Neuronal stem cell (in vitro differentiated cells): ENCODE results near the gene SGSM1.

Source experiments
- DNase-seq: peaks from one replicate; pipeline ENCODE4 v3.0.0-alpha.2; 2013; ENCODE audit warnings: low spot score
- H2AFZ ChIP-seq: one replicate; pipeline ENCODE4 v1.6.1; 2013; ENCODE audit warnings: mild to moderate bottlenecking, low read length, inconsistent platforms
- H2AK5ac ChIP-seq: 2 replicates; pipeline ENCODE4 v1.6.1; 2013; ENCODE audit warnings: low read depth, mild to moderate bottlenecking, inconsistent platforms, low read length, moderate library complexity, mixed read lengths
- H2BK120ac ChIP-seq: 2 replicates; pipeline ENCODE4 v1.6.1; 2013; ENCODE audit warnings: low read depth, mild to moderate bottlenecking, inconsistent platforms, low read length, moderate library complexity, mixed read lengths
- H2BK12ac ChIP-seq: one replicate; pipeline ENCODE4 v1.6.1; 2013; ENCODE audit warnings: low read length, inconsistent platforms
- H2BK15ac ChIP-seq: 2 replicates; pipeline ENCODE4 v1.6.1; 2013; ENCODE audit warnings: mild to moderate bottlenecking, low read length, inconsistent platforms, mixed read lengths
- H2BK5ac ChIP-seq: one replicate; pipeline ENCODE4 v1.6.1; 2013; ENCODE audit warnings: inconsistent platforms, mild to moderate bottlenecking, low read length, moderate library complexity
- H3K14ac ChIP-seq: one replicate; pipeline ENCODE4 v1.6.1; 2013; ENCODE audit warnings: low read length, inconsistent platforms
- H3K18ac ChIP-seq: 2 replicates; pipeline ENCODE4 v1.6.1; 2013; ENCODE audit warnings: low read length, inconsistent platforms
- H3K23ac ChIP-seq: 2 replicates; pipeline ENCODE4 v1.6.1; 2013; ENCODE audit warnings: low read depth, mild to moderate bottlenecking, mixed read lengths, low read length, inconsistent platforms; ENCODE audit not compliant: poor library complexity
- H3K27ac ChIP-seq: replicated peaks from 3 replicates; pipeline ENCODE4 v1.5.1; 2013; ENCODE audit warnings: low read length, inconsistent platforms
- H3K27me3 ChIP-seq, 3 experiments: 2 replicates each; pipeline ENCODE4 v1.6.1; 2013; ENCODE audit warnings: low read length in 3 of 3, mild to moderate bottlenecking in 2 of 3, inconsistent platforms in 1 of 3, low read depth in 1 of 3, mixed read lengths in 1 of 3, moderate library complexity in 1 of 3; ENCODE audit not compliant: control insufficient read depth in 3 of 3, insufficient read depth in 3 of 3
- H3K36me3 ChIP-seq, 2 donors: replicated peaks in 1 of 2; 2 replicates each; pipeline ENCODE4 v1.6.1; 2013; ENCODE audit warnings: low read length in 2 of 2; ENCODE audit not compliant: control insufficient read depth in 2 of 2, insufficient read depth in 2 of 2
- H3K4ac ChIP-seq: 2 replicates; pipeline ENCODE4 v1.6.1; 2013; ENCODE audit warnings: inconsistent platforms, mild to moderate bottlenecking, low read length, moderate library complexity
- H3K4me1 ChIP-seq, 2 donors: 1 replicate in 1 of 2; 2 replicates in 1 of 2; pipeline ENCODE4 v1.6.1; 2013; ENCODE audit warnings: low read length in 2 of 2, low read depth in 1 of 2; ENCODE audit not compliant: control insufficient read depth in 2 of 2, insufficient read depth in 1 of 2
- H3K4me2 ChIP-seq: one replicate; pipeline ENCODE4 v1.6.1; 2013; ENCODE audit warnings: mild to moderate bottlenecking, low read length, inconsistent platforms; ENCODE audit not compliant: insufficient read depth, poor library complexity, severe bottlenecking
- H3K4me3 ChIP-seq, 2 donors: 2 replicates each; pipeline ENCODE4 v1.5.1; 2013; ENCODE audit warnings: low read length in 2 of 2, mild to moderate bottlenecking in 2 of 2, inconsistent platforms in 1 of 2, moderate library complexity in 1 of 2
- H3K79me1 ChIP-seq: one replicate; pipeline ENCODE4 v1.6.1; 2013; ENCODE audit warnings: low read depth, mild to moderate bottlenecking, inconsistent platforms, low read length, moderate library complexity
- H3K9ac ChIP-seq: one replicate; pipeline ENCODE4 v1.6.1; 2013; ENCODE audit warnings: mild to moderate bottlenecking, low read depth, low read length, inconsistent platforms; ENCODE audit not compliant: poor library complexity
- H3K9me3 ChIP-seq, 2 donors: replicated peaks in 1 of 2; 2 replicates each; pipeline versions ENCODE3 to v1.6.1; 2013; ENCODE audit warnings: low read length in 2 of 2, mild to moderate bottlenecking in 2 of 2, inconsistent platforms in 1 of 2, low read depth in 1 of 2, mixed read lengths in 1 of 2, moderate library complexity in 1 of 2; ENCODE audit not compliant: control insufficient read depth in 2 of 2, insufficient read depth in 1 of 2
- H4K8ac ChIP-seq: one replicate; pipeline ENCODE4 v1.6.1; 2013; ENCODE audit warnings: low read depth, mild to moderate bottlenecking, inconsistent platforms, low read length, moderate library complexity
- H4K91ac ChIP-seq: one replicate; pipeline ENCODE4 v1.6.1; 2013; ENCODE audit warnings: low read length, low read depth, mild to moderate bottlenecking, inconsistent platforms; ENCODE audit not compliant: poor library complexity
- WGBS, 2 donors: extraction: QIAGEN DNeasy Blood & Tissue Kit; methylation state at CpG; one replicate each; pipeline ENCODE4 v1.1.7; 2013; ENCODE audit warnings: missing lambda C conversion rate in 2 of 2, mixed read lengths in 1 of 2; ENCODE audit not compliant: insufficient read length in 2 of 2, insufficient replicate concordance in 1 of 2; ENCODE audit errors: extremely low coverage in 2 of 2; 5-methylcytosine and 5-hydroxymethylcytosine counted together

Gene SGSM1

DNA sequence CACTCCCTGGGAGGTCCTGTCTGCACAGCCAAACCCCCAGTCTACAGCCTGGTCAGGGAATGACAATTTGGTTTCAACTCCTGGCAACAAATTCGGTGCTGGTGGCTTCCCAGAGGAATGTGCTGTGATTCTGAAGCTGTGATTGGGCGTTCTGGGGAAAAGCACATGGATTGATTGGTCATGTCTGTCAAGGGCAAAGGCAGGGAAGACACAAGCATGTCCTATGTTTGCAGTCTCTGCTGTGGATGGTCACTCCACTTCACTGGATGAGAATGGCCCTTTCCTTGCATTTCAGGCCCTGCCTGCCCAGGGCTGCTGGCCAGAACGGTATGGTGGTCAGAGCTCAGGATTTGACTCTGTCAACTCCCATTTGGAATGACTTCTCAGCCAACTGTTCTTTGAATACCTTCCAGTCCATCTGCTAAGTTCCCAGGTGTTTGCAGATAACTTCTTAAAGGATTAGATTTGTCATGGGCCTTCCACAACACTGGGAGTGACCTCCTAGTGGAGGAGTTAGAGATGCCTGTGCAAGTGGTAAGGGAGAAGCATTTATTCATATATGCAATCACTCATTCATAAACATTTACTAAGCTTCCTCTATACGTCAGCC is 42.7 kb downstream of the SGSM1 start:
- no peak overlapping the region for H3K9ac ChIP-seq
- no peaks in the 10 kb centered on the region for H3K36me3 ChIP-seq
- H2BK12ac ChIP-seq, result no peak overlapping the region
- H3K4me3 ChIP-seq, result no peak overlapping the region
- H2AK5ac ChIP-seq, result no peak overlapping the region
- H2BK5ac ChIP-seq, result no peak overlapping the region
- no peak overlapping the region for H3K4me2 ChIP-seq
- H3K79me1 ChIP-seq, result no peaks in the 10 kb centered on the region
- peaks cover 0 to 2% of the 10 kb centered on the region in 2 donors for H3K9me3 ChIP-seq
- no peak for DNase-seq
- no peak overlapping the region for H3K14ac ChIP-seq
- no peak overlapping the region for H3K23ac ChIP-seq
- no peak overlapping the region for H2BK15ac ChIP-seq
- H3K18ac ChIP-seq, result no peak overlapping the region
- no peak overlapping the region for H4K8ac ChIP-seq
- no peaks in the 10 kb centered on the region for H3K27me3 ChIP-seq
- H3K4me1 ChIP-seq, result no peaks in the 10 kb centered on the region
- H2BK120ac ChIP-seq, result no peak overlapping the region
- no peak overlapping the region for H3K27ac ChIP-seq
- H2AFZ ChIP-seq, result no peak overlapping the region
- WGBS, 2 donors, result no CpG with 5 or more reads among the region's 4 CpGs
- H4K91ac ChIP-seq, result no peak overlapping the region
- H3K4ac ChIP-seq, result no peak overlapping the region

DNA sequence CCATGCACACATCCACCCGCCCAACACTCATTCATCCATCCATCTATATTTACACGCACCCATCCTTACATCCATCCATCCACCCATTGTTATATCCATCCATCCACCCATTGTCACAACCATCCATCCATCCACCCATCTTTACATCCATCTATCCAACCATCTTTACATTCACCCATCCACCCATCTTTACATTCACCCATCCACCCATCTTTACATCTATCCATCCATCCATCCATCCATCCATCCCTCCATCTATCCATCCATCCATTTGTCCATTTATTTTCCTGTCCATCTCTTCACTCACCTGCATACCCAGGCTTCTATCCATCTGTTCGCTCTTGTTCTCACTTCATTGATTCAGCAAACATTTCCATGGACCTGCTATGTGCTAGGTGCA is 49.8 kb downstream of the SGSM1 start:
- Histone ChIP-seq H3K9ac (no peak overlapping the region), H3K18ac (no peak overlapping the region), H3K4ac (no peak overlapping the region), H2BK120ac (no peak overlapping the region), H3K4me3 (no peak overlapping the region), H2AK5ac (no peak overlapping the region), H3K4me2 (no peak overlapping the region), H2BK12ac (no peak overlapping the region), H3K9me3 (peaks cover 0 to 2% of the 10 kb centered on the region in 2 donors), H2AFZ (no peak overlapping the region), H3K23ac (no peak overlapping the region), H3K36me3 (no peaks in the 10 kb centered on the region), H4K8ac (no peak overlapping the region), H4K91ac (no peak overlapping the region), H3K27ac (no peak overlapping the region), H3K79me1 (no peaks in the 10 kb centered on the region), H3K27me3 (no peaks in the 10 kb centered on the region), H2BK15ac (no peak overlapping the region), H3K4me1 (peaks cover 0 to 2% of the 10 kb centered on the region in 2 donors), H3K14ac (no peak overlapping the region), H2BK5ac (no peak overlapping the region)
- 100% methylated on average over 2 of the region's 3 CpGs; no CpG with 5 or more reads in 1 of the 2 donors for WGBS, 2 donors
- no peak for DNase-seq

GRCh38 chr22:24857576-24857975 is 51.6 kb downstream of the SGSM1 start:
- H3K14ac ChIP-seq, result no peak overlapping the region
- no peak overlapping the region for H3K4ac ChIP-seq
- peaks cover 0 to 2% of the 10 kb centered on the region in 2 donors for H3K9me3 ChIP-seq
- DNase-seq, result no peak
- no peak overlapping the region for H3K4me2 ChIP-seq
- H2BK15ac ChIP-seq, result no peak overlapping the region
- no peak overlapping the region for H2BK120ac ChIP-seq
- no peak overlapping the region for H3K27ac ChIP-seq
- H3K4me1 ChIP-seq, result peaks cover 0 to 2% of the 10 kb centered on the region in 2 donors
- H3K79me1 ChIP-seq, result no peaks in the 10 kb centered on the region
- H3K9ac ChIP-seq, result no peak overlapping the region
- no peak overlapping the region for H2AFZ ChIP-seq
- no peak overlapping the region for H4K91ac ChIP-seq
- H2AK5ac ChIP-seq, result no peak overlapping the region
- no peak overlapping the region for H3K4me3 ChIP-seq
- no peak overlapping the region for H2BK12ac ChIP-seq
- no peak overlapping the region for H4K8ac ChIP-seq
- WGBS, 2 donors, result no CpG with 5 or more reads among the region's 2 CpGs
- no peaks in the 10 kb centered on the region for H3K27me3 ChIP-seq
- H3K23ac ChIP-seq, result no peak overlapping the region
- no peak overlapping the region for H2BK5ac ChIP-seq
- H3K18ac ChIP-seq, result no peak overlapping the region
- no peaks in the 10 kb centered on the region for H3K36me3 ChIP-seq

DNA sequence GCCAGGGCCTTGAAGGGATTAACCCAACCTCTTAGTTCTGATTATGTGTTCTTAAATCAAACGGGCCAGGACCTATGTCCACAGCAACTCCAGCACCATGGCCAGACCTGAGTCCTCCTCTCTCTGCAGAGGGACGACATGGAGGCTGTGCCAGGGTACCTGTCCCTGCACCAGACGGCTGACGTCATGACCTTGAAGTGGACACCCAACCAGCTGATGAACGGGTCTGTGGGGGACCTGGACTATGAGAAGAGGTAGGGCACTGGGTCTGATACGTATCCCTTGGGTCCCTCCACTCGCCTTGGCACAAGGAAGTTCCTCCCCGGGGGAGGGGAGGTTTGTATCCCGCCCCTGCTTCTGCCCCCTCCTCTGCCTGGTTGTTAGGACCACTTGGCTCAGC is 53.6 kb downstream of the SGSM1 start:
- Histone ChIP-seq H3K18ac (peak overlapping the region; percentile 56), H3K4me1 (peaks cover 0 to 2% of the 10 kb centered on the region in 2 donors), H3K27me3 (no peaks in the 10 kb centered on the region), H3K4me2 (no peak overlapping the region), H3K4ac (no peak overlapping the region), H3K14ac (no peak overlapping the region), H3K9ac (no peak overlapping the region), H2BK12ac (no peak overlapping the region), H2BK15ac (no peak overlapping the region), H2BK120ac (no peak overlapping the region), H4K91ac (no peak overlapping the region), H3K9me3 (no peaks in the 10 kb centered on the region), H2AFZ (no peak overlapping the region), H2AK5ac (no peak overlapping the region), H3K4me3 (no peak overlapping the region), H4K8ac (no peak overlapping the region), H2BK5ac (peak overlapping the region; percentile 62), H3K23ac (no peak overlapping the region), H3K36me3 (no peaks in the 10 kb centered on the region), H3K79me1 (no peaks in the 10 kb centered on the region), H3K27ac (no peak overlapping the region)
- WGBS, 2 donors, result no CpG with 5 or more reads among the region's 9 CpGs
- DNase-seq, result no peak
